ENCODE results near the gene EDEM1.

Gene EDEM1

GRCh38 chr3:5267252-5267651 lies 79.7 kb downstream of the EDEM1 start:
- Mint-ChIP-seq H3K36me3 (ENCODE audit: low read depth) (no peaks in the 10 kb centered on the region), H3K27ac (no peak overlapping the region), H3K4me1 (ENCODE audit: low read depth) (no peaks in the 10 kb centered on the region)

DNA sequence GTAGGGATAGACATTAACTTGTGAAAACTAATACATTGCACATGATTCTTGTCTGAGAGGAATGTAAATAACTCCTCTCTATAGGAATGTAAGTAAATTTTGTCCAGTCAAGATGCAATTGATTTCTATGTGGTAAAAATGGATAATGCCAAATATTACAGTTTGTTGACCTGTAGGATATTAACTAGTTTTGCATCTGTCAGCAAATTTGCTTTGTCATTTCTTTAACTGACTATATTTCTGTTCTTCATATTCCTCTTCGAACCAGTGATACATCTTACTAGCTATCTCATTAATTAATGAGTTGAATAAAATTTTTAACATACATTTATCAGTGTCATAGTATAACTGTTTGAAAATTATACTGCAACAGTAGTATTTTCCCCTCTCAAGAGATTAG lies 80.4 kb downstream of the EDEM1 start:
- H3K9me3 Mint-ChIP-seq, result no peaks in the 10 kb centered on the region
- no peaks in the 10 kb centered on the region for H3K4me1 Mint-ChIP-seq (ENCODE audit: low read depth)
- H3K4me3 Mint-ChIP-seq, result no peak overlapping the region
- H3K27me3 Mint-ChIP-seq (ENCODE audit: low read depth), result no peaks in the 10 kb centered on the region
- no peak overlapping the region for H3K27ac Mint-ChIP-seq
- no peak for DNase-seq (ENCODE audit: low spot score)
- no peaks in the 10 kb centered on the region for H3K36me3 Mint-ChIP-seq (ENCODE audit: low read depth)

More at GRCh38 chr3:5267252-5267651, 79.7 kb downstream of the EDEM1 start:
- H3K4me3 Mint-ChIP-seq, result no peak overlapping the region
- H3K27me3 Mint-ChIP-seq (ENCODE audit: low read depth), result no peaks in the 10 kb centered on the region
- no peak for DNase-seq (ENCODE audit: low spot score)
- H3K9me3 Mint-ChIP-seq, result no peaks in the 10 kb centered on the region

Data from T-helper 2 cell treated with Interferon-gamma antibody and Interleukin-4, amounts not matched to agents 5 μg/mL and 100 μg/mL, for 36 hours (primary cell).